CD8-positive, alpha-beta memory T cell (primary cell): ENCODE measurements around the gene USP11. TPM values are rescaled to one million over a fixed set of nuclear protein-coding genes. Genes with fewer than 3 reads are reported as not detected.
"Not testable (repeated sequence)": the region's sequence is repeated elsewhere in the genome, so short reads cannot be mapped to it uniquely, and the experiment has no call there.

ENCODE experiments used
- CTCF ChIA-PET: fragments of 350-600 bp; sonication (Branson Sonifier 250); formaldehyde crosslinking; loops from one replicate; lab custom pipeline; 2021; ENCODE audit warnings: antibody characterized with exemption; lab: Charles Lee
- POLR2A ChIA-PET: fragments of 350-600 bp; sonication (Branson Sonifier 250); formaldehyde crosslinking; loops from one replicate; lab custom pipeline; 2021; ENCODE audit warnings: antibody characterized with exemption; lab: Charles Lee
- DNase-seq, 5 donors: peaks; one replicate each; pipeline versions ENCODE4 v3.0.0 to v3.0.0-alpha.2; 2020 to 2022; ENCODE audit warnings: mixed read lengths in 1 of 5
- H3K27ac ChIP-seq: one replicate; pipeline ENCODE4 v1.7.0; 2013; ENCODE audit warnings: low read depth, mild to moderate bottlenecking, low read length, moderate library complexity
- H3K27me3 ChIP-seq: 2 replicates; pipeline ENCODE4 v1.7.0; 2013; ENCODE audit warnings: low read length, mild to moderate bottlenecking; ENCODE audit not compliant: insufficient read depth, poor library complexity, severe bottlenecking
- H3K36me3 ChIP-seq: 2 replicates; pipeline ENCODE4 v1.7.0; 2013; ENCODE audit warnings: mild to moderate bottlenecking, low read length, moderate library complexity; ENCODE audit not compliant: insufficient read depth
- H3K4me1 ChIP-seq: 2 replicates; pipeline ENCODE4 v1.7.0; 2013; ENCODE audit warnings: mild to moderate bottlenecking, low read length, moderate library complexity; ENCODE audit not compliant: insufficient read depth
- H3K4me3 ChIP-seq: 2 replicates; pipeline ENCODE4 v1.7.0; 2013; ENCODE audit warnings: mild to moderate bottlenecking, low read length
- H3K9me3 ChIP-seq: 2 replicates; pipeline ENCODE4 v1.7.0; 2013; ENCODE audit warnings: mild to moderate bottlenecking, low read length
- H3K27ac Mint-ChIP-seq, 8 donors: one replicate each; pipeline ENCODE4 v1.8.0; 2020 to 2021; ENCODE audit warnings: mixed read lengths in 8 of 8, mild to moderate bottlenecking in 6 of 8, inconsistent platforms in 3 of 8, moderate library complexity in 3 of 8
- H3K27me3 Mint-ChIP-seq, 2 donors: one replicate each; pipeline ENCODE4 v1.8.0; 2020 to 2021; ENCODE audit warnings: mixed read lengths in 2 of 2, mild to moderate bottlenecking in 1 of 2, moderate library complexity in 1 of 2
- H3K36me3 Mint-ChIP-seq, 3 donors: one replicate each; pipeline ENCODE4 v1.8.0; 2020 to 2021; ENCODE audit warnings: mixed read lengths in 3 of 3, inconsistent platforms in 1 of 3, mild to moderate bottlenecking in 1 of 3
- H3K4me1 Mint-ChIP-seq, 3 donors: one replicate each; pipeline ENCODE4 v1.8.0; 2020 to 2021; ENCODE audit warnings: mixed read lengths in 3 of 3, inconsistent platforms in 1 of 3, mild to moderate bottlenecking in 1 of 3
- H3K4me3 Mint-ChIP-seq, 7 donors: one replicate each; pipeline ENCODE4 v1.8.0; 2020 to 2021; ENCODE audit warnings: mixed read lengths in 7 of 7, mild to moderate bottlenecking in 6 of 7, moderate library complexity in 4 of 7, inconsistent platforms in 2 of 7
- H3K9me3 Mint-ChIP-seq, 5 donors: one replicate each; pipeline ENCODE4 v1.8.0; 2020 to 2022; ENCODE audit warnings: mixed read lengths in 5 of 5, mild to moderate bottlenecking in 3 of 5, moderate library complexity in 2 of 5, inconsistent platforms in 1 of 5
- polyA plus RNA-seq: library from polyadenylated mRNA; unstranded; fragments of 300-500 nt; fragmentation: Illumina TruSeq; gene quantifications from one replicate; pipeline ENCODE4 v1.2.3, GENCODE V29; 2021
- total RNA-seq, 2 experiments: library from RNA; stranded (reverse); gene quantifications; one replicate each; pipeline ENCODE4 v1.2.3, GENCODE V29; 2021

The USP11 gene
- total and polyA plus RNA-seq, 3 experiments from 2014 or later, result 34.0 to 121 (median 41.7) TPM

GRCh38 chrX:47273011-47273730, 40.4 kb downstream of the USP11 start:
- H3K27ac ChIP-seq, result no peak overlapping the region
- H3K9me3 ChIP-seq, result no peaks in the 10 kb centered on the region
- no peaks in the 10 kb centered on the region for H3K4me1 Mint-ChIP-seq
- POLR2A ChIA-PET, result no interaction called here
- no peak overlapping the region for H3K27ac Mint-ChIP-seq
- DNase-seq, result no peak
- no peaks in the 10 kb centered on the region for H3K4me1 ChIP-seq
- H3K4me3 Mint-ChIP-seq, result no peak overlapping the region
- peaks cover 3 to 8% of the 10 kb centered on the region in 2 donors for H3K27me3 Mint-ChIP-seq
- no peaks in the 10 kb centered on the region for H3K27me3 ChIP-seq
- no peaks in the 10 kb centered on the region for H3K36me3 Mint-ChIP-seq
- no peak overlapping the region for H3K4me3 ChIP-seq
- CTCF ChIA-PET, result no interaction called here
- H3K9me3 Mint-ChIP-seq, result no peaks in the 10 kb centered on the region
- no peaks in the 10 kb centered on the region for H3K36me3 ChIP-seq

GRCh38 chrX:47278691-47279090, 45.9 kb downstream of the USP11 start:
- Mint-ChIP-seq H3K27me3 (peaks cover 3 to 7% of the 10 kb centered on the region in 2 donors), H3K36me3 (no peaks in the 10 kb centered on the region), H3K4me1 (peaks cover 0 to 3% (median 0%) of the 10 kb centered on the region in 3 donors), H3K27ac (no peak overlapping the region), H3K4me3 (no peak overlapping the region), H3K9me3 (no peaks in the 10 kb centered on the region)
- Histone ChIP-seq H3K36me3 (no peaks in the 10 kb centered on the region), H3K4me1 (no peaks in the 10 kb centered on the region), H3K9me3 (no peaks in the 10 kb centered on the region), H3K27me3 (no peaks in the 10 kb centered on the region), H3K27ac (no peak overlapping the region), H3K4me3 (no peak overlapping the region)
- no peak for DNase-seq
- POLR2A ChIA-PET, result no interaction called here
- CTCF ChIA-PET, result no interaction called here

- H3K4me3 Mint-ChIP-seq, result peak overlapping the region in 1 of 7 donors; percentile 65
- ChIA-PET CTCF (interaction anchor here (0.7 kb wide), 1 partner anchor 54 kb away, joined by 3 read pairs; no protein-coding TSS in a partner anchor), POLR2A (no interaction called here)
- Histone ChIP-seq H3K4me3 (no peak overlapping the region), H3K36me3 (no peaks in the 10 kb centered on the region), H3K27ac (no peak overlapping the region), H3K4me1 (no peaks in the 10 kb centered on the region), H3K27me3 (no peaks in the 10 kb centered on the region), H3K9me3 (no peaks in the 10 kb centered on the region)
- peaks cover 0 to 2% of the 10 kb centered on the region in 2 donors for H3K27me3 Mint-ChIP-seq
- H3K36me3 Mint-ChIP-seq, result no peaks in the 10 kb centered on the region
- no peaks in the 10 kb centered on the region for H3K9me3 Mint-ChIP-seq
- H3K27ac Mint-ChIP-seq, result no peak overlapping the region
- no peak for DNase-seq
- peaks cover 0 to 3% (median 0%) of the 10 kb centered on the region in 3 donors for H3K4me1 Mint-ChIP-seq
Measured at GRCh38 chrX:47283015-47283771, 50.4 kb downstream of the USP11 start.

GRCh38 chrX:47284616-47285015, 51.8 kb downstream of the USP11 start:
- H3K4me3 ChIP-seq, H3K27me3 Mint-ChIP-seq, H3K9me3 ChIP-seq, H3K27me3 ChIP-seq, H3K4me3 Mint-ChIP-seq, CTCF ChIA-PET, H3K27ac ChIP-seq, H3K4me1 Mint-ChIP-seq, H3K36me3 ChIP-seq, POLR2A ChIA-PET, H3K36me3 Mint-ChIP-seq, DNase-seq, H3K9me3 Mint-ChIP-seq, H3K4me1 ChIP-seq, H3K27ac Mint-ChIP-seq: not testable (repeated sequence)

GRCh38 chrX:47285836-47286320, 53.1 kb downstream of the USP11 start:
- Mint-ChIP-seq H3K4me3 (no peak overlapping the region), H3K4me1 (peaks cover 0 to 3% (median 0%) of the 10 kb centered on the region in 3 donors), H3K36me3 (no peaks in the 10 kb centered on the region), H3K9me3 (no peaks in the 10 kb centered on the region), H3K27ac (no peak overlapping the region), H3K27me3 (peaks cover 0 to 1% of the 10 kb centered on the region in 2 donors)
- Histone ChIP-seq H3K27ac (no peak overlapping the region), H3K36me3 (no peaks in the 10 kb centered on the region), H3K27me3 (no peaks in the 10 kb centered on the region), H3K4me1 (no peaks in the 10 kb centered on the region), H3K4me3 (no peak overlapping the region), H3K9me3 (no peaks in the 10 kb centered on the region)
- ChIA-PET POLR2A (no interaction called here), CTCF (no interaction called here)
- DNase-seq, result no peak

- H3K27ac Mint-ChIP-seq, result peak overlapping the region in 1 of 8 donors; percentile 41
Measured at GRCh38 chrX:47293106-47293505, 60.3 kb downstream of the USP11 start.

GRCh38 chrX:47296766-47297365, 64.1 kb downstream of the USP11 start:
- H3K36me3 Mint-ChIP-seq, result peaks cover 0 to 7% (median 0%) of the 10 kb centered on the region in 3 donors
- no peaks in the 10 kb centered on the region for H3K9me3 ChIP-seq
- POLR2A ChIA-PET, result no interaction called here

More at GRCh38 chrX:47293106-47293505, 60.3 kb downstream of the USP11 start:
- Histone ChIP-seq H3K27ac (no peak overlapping the region), H3K4me3 (no peak overlapping the region), H3K27me3 (no peaks in the 10 kb centered on the region), H3K9me3 (no peaks in the 10 kb centered on the region), H3K4me1 (no peaks in the 10 kb centered on the region), H3K36me3 (no peaks in the 10 kb centered on the region)
- ChIA-PET CTCF (no interaction called here), POLR2A (no interaction called here)
- Mint-ChIP-seq H3K9me3 (no peaks in the 10 kb centered on the region), H3K36me3 (peaks cover 0 to 7% (median 0%) of the 10 kb centered on the region in 3 donors), H3K4me1 (no peaks in the 10 kb centered on the region), H3K27me3 (peaks cover 0 to 5% of the 10 kb centered on the region in 2 donors), H3K4me3 (no peak overlapping the region)
- no peak for DNase-seq

GRCh38 chrX:47297874-47298273, 65.1 kb downstream of the USP11 start:
- no peaks in the 10 kb centered on the region for H3K9me3 Mint-ChIP-seq
- H3K36me3 Mint-ChIP-seq, result peaks cover 0 to 7% (median 0%) of the 10 kb centered on the region in 3 donors
- Histone ChIP-seq H3K27me3 (no peaks in the 10 kb centered on the region), H3K9me3 (no peaks in the 10 kb centered on the region), H3K27ac (no peak overlapping the region), H3K36me3 (no peaks in the 10 kb centered on the region), H3K4me1 (no peaks in the 10 kb centered on the region), H3K4me3 (no peak overlapping the region)
- CTCF ChIA-PET, result no interaction called here
- POLR2A ChIA-PET, result no interaction called here
- H3K27me3 Mint-ChIP-seq, result peaks cover 3 to 4% of the 10 kb centered on the region in 2 donors
- H3K4me3 Mint-ChIP-seq, result no peak overlapping the region
- H3K27ac Mint-ChIP-seq, result no peak overlapping the region
- H3K4me1 Mint-ChIP-seq, result no peaks in the 10 kb centered on the region
- no peak for DNase-seq

More at GRCh38 chrX:47296766-47297365, 64.1 kb downstream of the USP11 start:
- H3K4me1 ChIP-seq, result no peaks in the 10 kb centered on the region
- Mint-ChIP-seq H3K27me3 (peaks cover 0 to 5% of the 10 kb centered on the region in 2 donors), H3K4me3 (no peak overlapping the region), H3K27ac (no peak overlapping the region), H3K9me3 (no peaks in the 10 kb centered on the region), H3K4me1 (no peaks in the 10 kb centered on the region)
- no peaks in the 10 kb centered on the region for H3K27me3 ChIP-seq
- no peak for DNase-seq
- no peaks in the 10 kb centered on the region for H3K36me3 ChIP-seq
- H3K4me3 ChIP-seq, result no peak overlapping the region
- CTCF ChIA-PET, result no interaction called here
- H3K27ac ChIP-seq, result no peak overlapping the region
